IMR-90 (cell line): Measurements from ENCODE around the gene OR2T29. TPM values are rescaled to one million over a fixed set of nuclear protein-coding genes. Genes with fewer than 3 reads are reported as not detected.

Experiments used
- ATAC-seq: fragments of 200-7000 bp; cut with Tn5 transposase; 2 replicates; pipeline ENCODE4 v1.9.1; 2020; ENCODE audit warnings: low read depth, mild to moderate bottlenecking, moderate library complexity
- BruUV-seq: library from RNA; stranded (reverse); fragments of 400-500 nt; replicated peaks from 2 replicates; lab custom pipeline; 2021; lab: Mats Ljungman, UMichigan
- CTCF ChIA-PET: fragments of 300-600 bp; formaldehyde crosslinking; extraction: SDS; loops from one replicate; lab custom pipeline; 2021; ENCODE audit warnings: antibody characterized with exemption; lab: Yijun Ruan, JAX
- POLR2A ChIA-PET: fragments of 300-600 bp; sonication (Branson Sonifier 250); formaldehyde crosslinking; loops from one replicate; lab custom pipeline; 2022; ENCODE audit warnings: antibody characterized with exemption; ENCODE audit not compliant: unreplicated experiment; lab: Charles Lee
- DNase-seq: peaks from one replicate; pipeline ENCODE4 v3.0.0; 2013
- H2AFZ ChIP-seq: replicated peaks from 2 replicates; pipeline ENCODE3; 2013; ENCODE audit warnings: low read length, mild to moderate bottlenecking; ENCODE audit not compliant: poor library complexity
- H2AK5ac ChIP-seq: 2 replicates; pipeline ENCODE4 v1.6.1; 2013; ENCODE audit warnings: low read depth, low read length, inconsistent platforms
- H2AK9ac ChIP-seq: replicated peaks from 2 replicates; pipeline ENCODE3; 2013; ENCODE audit warnings: mild to moderate bottlenecking, low read depth, low read length, moderate library complexity; ENCODE audit not compliant: poor library complexity
- H2BK120ac ChIP-seq: 2 replicates; pipeline ENCODE4 v1.6.1; 2013; ENCODE audit warnings: low read depth, low read length, inconsistent platforms
- H2BK15ac ChIP-seq: 3 replicates; pipeline ENCODE4 v1.6.1; 2013; ENCODE audit warnings: low read depth, low read length, inconsistent platforms
- H2BK20ac ChIP-seq: 2 replicates; pipeline ENCODE4 v1.6.1; 2013; ENCODE audit warnings: low read depth, mild to moderate bottlenecking, inconsistent platforms, low read length, moderate library complexity
- H2BK5ac ChIP-seq: 2 replicates; pipeline ENCODE4 v1.6.1; 2013; ENCODE audit warnings: mild to moderate bottlenecking, low read depth, low read length, inconsistent platforms; ENCODE audit not compliant: poor library complexity, severe bottlenecking
- H3K14ac ChIP-seq: replicated peaks from 2 replicates; pipeline ENCODE4 v1.6.1; 2013; ENCODE audit warnings: low read depth, low read length, inconsistent platforms
- H3K18ac ChIP-seq: 2 replicates; pipeline ENCODE4 v1.6.1; 2013; ENCODE audit warnings: low read depth, low read length, control low read depth
- H3K23ac ChIP-seq: 2 replicates; pipeline ENCODE4 v1.6.1; 2013; ENCODE audit warnings: low read depth, low read length, inconsistent platforms
- H3K27ac ChIP-seq: 2 replicates; pipeline ENCODE4 v1.5.1; 2013; ENCODE audit warnings: mild to moderate bottlenecking, control low read depth, low read length; ENCODE audit not compliant: insufficient read depth
- H3K27me3 ChIP-seq: 2 replicates; pipeline ENCODE4 v1.6.1; 2013; ENCODE audit warnings: low read length; ENCODE audit not compliant: control insufficient read depth, insufficient read depth
- H3K36me3 ChIP-seq: 2 replicates; pipeline ENCODE4 v1.6.1; 2013; ENCODE audit warnings: low read length, mixed read lengths; ENCODE audit not compliant: control insufficient read depth, insufficient read depth
- H3K4ac ChIP-seq: 2 replicates; pipeline ENCODE4 v1.6.1; 2013; ENCODE audit warnings: low read depth, low read length, inconsistent platforms
- H3K4me1 ChIP-seq: 2 replicates; pipeline ENCODE4 v1.6.1; 2013; ENCODE audit warnings: low read length, mixed read lengths; ENCODE audit not compliant: control insufficient read depth, insufficient read depth
- H3K4me2 ChIP-seq: 2 replicates; pipeline ENCODE4 v1.6.1; 2013; ENCODE audit warnings: low read depth, mild to moderate bottlenecking, control low read depth, low read length, moderate library complexity
- H3K4me3 ChIP-seq: 2 replicates; pipeline ENCODE4 v1.5.1; 2013; ENCODE audit warnings: low read depth, mild to moderate bottlenecking, control low read depth, low read length, moderate library complexity; ENCODE audit not compliant: insufficient read depth
- H3K56ac ChIP-seq: 2 replicates; pipeline ENCODE4 v1.6.1; 2013; ENCODE audit warnings: low read length, inconsistent platforms; ENCODE audit not compliant: insufficient read depth; ENCODE audit errors: extremely low read depth
- H3K79me1 ChIP-seq, 2 experiments: 2 replicates each; pipeline ENCODE4 v1.6.1; 2013; ENCODE audit warnings: low read length in 2 of 2, inconsistent platforms in 1 of 2, low read depth in 1 of 2
- H3K9ac ChIP-seq: 2 replicates; pipeline ENCODE4 v1.6.1; 2013; ENCODE audit warnings: low read depth, low read length, control low read depth
- H3K9me1 ChIP-seq: 2 replicates; pipeline ENCODE4 v1.6.1; 2013; ENCODE audit warnings: low read length, inconsistent platforms; ENCODE audit not compliant: insufficient read depth
- H3K9me3 ChIP-seq: 2 replicates; pipeline ENCODE4 v1.6.1; 2013; ENCODE audit warnings: low read length; ENCODE audit not compliant: control insufficient read depth, insufficient read depth
- H4K20me1 ChIP-seq: 2 replicates; pipeline ENCODE4 v1.6.1; 2013; ENCODE audit warnings: low read length, inconsistent platforms; ENCODE audit not compliant: insufficient read depth
- H4K5ac ChIP-seq: 2 replicates; pipeline ENCODE4 v1.6.1; 2013; ENCODE audit warnings: mild to moderate bottlenecking, low read depth, low read length, control low read depth
- H4K8ac ChIP-seq, 2 experiments: 2 replicates each; pipeline ENCODE4 v1.6.1; 2013; ENCODE audit warnings: low read depth in 2 of 2, low read length in 2 of 2, control low read depth in 1 of 2, inconsistent platforms in 1 of 2
- H4K91ac ChIP-seq: 2 replicates; pipeline ENCODE4 v1.6.1; 2013; ENCODE audit warnings: low read depth, low read length, inconsistent platforms; ENCODE audit not compliant: insufficient read depth
- CEBPB ChIP-seq: IDR thresholded peaks from 2 replicates; pipeline ENCODE4 v1.6.1; 2012; ENCODE audit warnings: low read depth, low read length, improper control_type of control experiment
- FOS ChIP-seq: fragments of 150-350 bp; IDR thresholded peaks from 2 replicates; pipeline ENCODE4 v1.6.1; 2016; ENCODE audit warnings: low read depth, low read length
- MAFK ChIP-seq: IDR thresholded peaks from 2 replicates; pipeline ENCODE4 v1.6.1; 2012; ENCODE audit warnings: low read depth, low read length, improper control_type of control experiment
- MXI1 ChIP-seq: IDR thresholded peaks from 2 replicates; pipeline ENCODE4 v1.6.1; 2012; ENCODE audit warnings: low read depth, mild to moderate bottlenecking, low read length, moderate library complexity, borderline replicate concordance
- POLR2A ChIP-seq: IDR thresholded peaks from 2 replicates; pipeline ENCODE4 v1.6.1; 2012; ENCODE audit warnings: mild to moderate bottlenecking, low read depth, low read length
- RAD21 ChIP-seq: IDR thresholded peaks from 2 replicates; pipeline ENCODE4 v1.6.1; 2012; ENCODE audit warnings: low read length, improper control_type of control experiment
- RCOR1 ChIP-seq: IDR thresholded peaks from 2 replicates; pipeline ENCODE4 v1.6.1; 2012; ENCODE audit warnings: mild to moderate bottlenecking, low read length, improper control_type of control experiment; ENCODE audit not compliant: insufficient replicate concordance
- SMC3 ChIP-seq: fragments of 150-350 bp; IDR thresholded peaks from 2 replicates; pipeline ENCODE4 v1.6.1; 2016; ENCODE audit warnings: low read depth, mild to moderate bottlenecking, antibody characterized with exemption, low read length, moderate library complexity
- USF2 ChIP-seq: fragments of 150-350 bp; IDR thresholded peaks from 2 replicates; pipeline ENCODE4 v1.6.1; 2017; ENCODE audit warnings: mild to moderate bottlenecking, antibody characterized with exemption, low read length, low read depth
- WGBS, 2 experiments: methylation state at CpG; one replicate each; pipeline versions ENCODE4 v1.1.5 to v1.1.7; 2013; ENCODE audit warnings: missing lambda C conversion rate in 2 of 2; ENCODE audit not compliant: insufficient read length in 1 of 2; ENCODE audit errors: extremely low coverage in 2 of 2; 5-methylcytosine and 5-hydroxymethylcytosine counted together
- dilution Hi-C: fragments of 300-500 bp; cut with HindIII; formaldehyde crosslinking; loops from one replicate; pipeline ENCODE4 v1.14.3; 2018; ENCODE audit warnings: low sequenced_read_pairs; ENCODE audit not compliant: unreplicated experiment
- in situ Hi-C: fragments of 300-500 bp; cut with MboI; formaldehyde crosslinking; loops from 3 replicates; pipeline ENCODE4 v1.14.3; 2019; ENCODE audit warnings: low sequenced_read_pairs, inconsistent platforms, mixed read lengths
- intact Hi-C: fragments of 100-400 bp; cut with micrococcal nuclease; formaldehyde crosslinking; loops from 2 replicates; pipeline ENCODE4 v1.10.0; 2022
- polyA plus RNA-seq, 3 experiments: library from polyadenylated mRNA; depleted of rRNA; stranded (reverse); fragments of >200 nt; gene quantifications; 2 replicates each; pipeline ENCODE4 v1.2.3, GENCODE V29; 2012; ENCODE audit warnings: low replicate concordance in 1 of 3
- total RNA-seq: library from RNA; depleted of rRNA; stranded (reverse); fragments of >200 nt; gene quantifications from 2 replicates; pipeline ENCODE4 v1.2.3, GENCODE V29; 2012
- TF ChIP-seq, protein P1 (sequence below): fragments of 150-350 bp; IDR thresholded peaks from 2 replicates; pipeline ENCODE4 v1.6.1; 2016; ENCODE audit warnings: low read depth, mild to moderate bottlenecking, low read length, moderate library complexity, borderline replicate concordance

Gene OR2T29
- total and polyA plus RNA-seq, 2 of the 4 experiments (the other 2 are of a cell fraction) = not detected

DNA sequence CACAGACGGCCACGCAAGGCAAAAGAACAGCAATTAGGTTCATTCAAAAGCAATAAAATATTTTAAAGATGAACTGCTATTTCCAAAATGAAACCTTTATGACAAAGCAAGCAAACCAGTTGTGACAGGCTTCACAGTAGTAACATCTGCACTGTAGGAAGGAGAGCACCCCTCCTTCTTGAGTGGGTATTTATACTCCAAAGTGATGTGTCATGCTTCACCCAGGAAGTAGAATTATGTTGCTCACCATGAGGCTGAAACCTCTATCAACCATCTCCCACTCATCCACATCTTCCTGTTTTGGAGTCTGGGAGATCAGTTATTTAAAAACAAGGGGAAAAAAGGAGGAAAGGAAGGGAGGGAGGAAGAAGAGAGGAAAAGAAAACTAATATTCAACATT is 34.0 kb upstream of the OR2T29 start:
- Histone ChIP-seq H3K9me3 (peaks cover 3% of the 10 kb centered on the region; the same call in 1 of the 2 replicates), H3K14ac (no peak overlapping the region), H2BK15ac (no peak overlapping the region), H3K79me1 (no peaks in the 10 kb centered on the region), H4K91ac (no peak overlapping the region), H3K56ac (no peak overlapping the region), H3K27me3 (no peaks in the 10 kb centered on the region), H3K9ac (no peak overlapping the region), H3K4me1 (no peaks in the 10 kb centered on the region), H3K23ac (no peak overlapping the region), H3K4me3 (no peak overlapping the region), H2BK120ac (no peak overlapping the region), H3K4me2 (no peak overlapping the region), H2AFZ (no peak overlapping the region), H3K4ac (no peak overlapping the region), H4K8ac (no peak overlapping the region), H3K36me3 (no peaks in the 10 kb centered on the region), H4K5ac (no peak overlapping the region), H3K18ac (no peak overlapping the region), H2AK9ac (no peak overlapping the region), H2BK5ac (no peak overlapping the region), H2BK20ac (no peak overlapping the region), H2AK5ac (no peak overlapping the region), H4K20me1 (no peaks in the 10 kb centered on the region), H3K27ac (no peak overlapping the region), H3K9me1 (no peaks in the 10 kb centered on the region)
- no TSS peak for BruUV-seq
- WGBS, 2 experiments = no CpG with 5 or more reads among the region's 2 CpGs
- ATAC-seq (no peak), DNase-seq (no peak)
- ChIA-PET POLR2A (no interaction called here), CTCF (no interaction called here)
- TF ChIP-seq MAFK (no peak), USF2 (no peak), SMC3 (no peak), FOS (no peak), RAD21 (no peak), CEBPB (no peak), RCOR1 (no peak), MXI1 (no peak), POLR2A (no peak)
- TF ChIP-seq, protein P1, sequence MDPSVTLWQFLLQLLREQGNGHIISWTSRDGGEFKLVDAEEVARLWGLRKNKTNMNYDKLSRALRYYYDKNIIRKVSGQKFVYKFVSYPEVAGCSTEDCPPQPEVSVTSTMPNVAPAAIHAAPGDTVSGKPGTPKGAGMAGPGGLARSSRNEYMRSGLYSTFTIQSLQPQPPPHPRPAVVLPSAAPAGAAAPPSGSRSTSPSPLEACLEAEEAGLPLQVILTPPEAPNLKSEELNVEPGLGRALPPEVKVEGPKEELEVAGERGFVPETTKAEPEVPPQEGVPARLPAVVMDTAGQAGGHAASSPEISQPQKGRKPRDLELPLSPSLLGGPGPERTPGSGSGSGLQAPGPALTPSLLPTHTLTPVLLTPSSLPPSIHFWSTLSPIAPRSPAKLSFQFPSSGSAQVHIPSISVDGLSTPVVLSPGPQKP = no peak
- dilution Hi-C loops = no loop called here
- intact Hi-C loops = no loop called here
- in situ Hi-C loops = no loop called here
